IPS-11a (cell line): ENCODE results near the gene REV1.

Experiments used
- H3K4me3 ChIP-seq: one replicate; pipeline ENCODE4 v1.5.1; 2013; ENCODE audit warnings: low read depth, low read length, control low read depth

Gene REV1

GRCh38 chr2:99451280-99451679 is 38.5 kb downstream of the REV1 start:
- no peak overlapping the region for H3K4me3 ChIP-seq

- no peak overlapping the region for H3K4me3 ChIP-seq
Measured at GRCh38 chr2:99450199-99450598, 39.6 kb downstream of the REV1 start.

GRCh38 chr2:99448556-99448955 is 41.3 kb downstream of the REV1 start:
- no peak overlapping the region for H3K4me3 ChIP-seq

- no peak overlapping the region for H3K4me3 ChIP-seq
Measured at GRCh38 chr2:99445065-99445464, 44.8 kb downstream of the REV1 start.

- no peak overlapping the region for H3K4me3 ChIP-seq
Measured at GRCh38 chr2:99444222-99444621, 45.6 kb downstream of the REV1 start.

GRCh38 chr2:99442837-99443236 is 47.0 kb downstream of the REV1 start:
- no peak overlapping the region for H3K4me3 ChIP-seq

- no peak overlapping the region for H3K4me3 ChIP-seq
Measured at GRCh38 chr2:99439971-99440505, 49.8 kb downstream of the REV1 start.

- H3K4me3 ChIP-seq: no peak overlapping the region
Measured at GRCh38 chr2:99436874-99437273, 52.9 kb downstream of the REV1 start.

GRCh38 chr2:99433340-99433739 is 56.5 kb downstream of the REV1 start:
- H3K4me3 ChIP-seq: no peak overlapping the region

- no peak overlapping the region for H3K4me3 ChIP-seq
Measured at GRCh38 chr2:99431587-99432275, 58.1 kb downstream of the REV1 start.

- no peak overlapping the region for H3K4me3 ChIP-seq
Measured at GRCh38 chr2:99430614-99431291, 59.1 kb downstream of the REV1 start.

- no peak overlapping the region for H3K4me3 ChIP-seq
Measured at GRCh38 chr2:99425022-99425421, 64.8 kb downstream of the REV1 start.

- H3K4me3 ChIP-seq: no peak overlapping the region
Measured at GRCh38 chr2:99424371-99424770, 65.4 kb downstream of the REV1 start.

- H3K4me3 ChIP-seq: no peak overlapping the region
Measured at GRCh38 chr2:99422599-99422998, 67.2 kb downstream of the REV1 start.

GRCh38 chr2:99421469-99421868 is 68.3 kb downstream of the REV1 start:
- H3K4me3 ChIP-seq: no peak overlapping the region

- H3K4me3 ChIP-seq: no peak overlapping the region
Measured at GRCh38 chr2:99420751-99421299, 69.0 kb downstream of the REV1 start.

- H3K4me3 ChIP-seq: no peak overlapping the region
Measured at GRCh38 chr2:99420031-99420430, 69.8 kb downstream of the REV1 start.

GRCh38 chr2:99417396-99417795 is 72.4 kb downstream of the REV1 start:
- no peak overlapping the region for H3K4me3 ChIP-seq

- H3K4me3 ChIP-seq: no peak overlapping the region
Measured at GRCh38 chr2:99414566-99414965, 75.3 kb downstream of the REV1 start.

GRCh38 chr2:99410276-99410675 is 79.5 kb downstream of the REV1 start:
- H3K4me3 ChIP-seq: no peak overlapping the region

- H3K4me3 ChIP-seq: no peak overlapping the region
Measured at GRCh38 chr2:99406137-99406536, 83.7 kb downstream of the REV1 start.
